GM19240 (cell line): Measurements from ENCODE around the gene SRI.
"Not testable (repeated sequence)": the region's sequence is repeated elsewhere in the genome, so short reads cannot be mapped to it uniquely, and the experiment has no call there.

Source experiments
- DNase-seq: peaks from one replicate; pipeline ENCODE4 v3.0.0; 2011; ENCODE audit warnings: low spot score; ENCODE audit not compliant: insufficient read length

SRI gene

GRCh38 chr7:88219781-88220747 is at the start of gene SRI:
TSS of gene SRI (minus strand) at chr7:88220038. CDS start at chr7:88220026, 12 bp downstream.
- DNase-seq, result peak; percentile 55

GRCh38 chr7:88269586-88269985 is 49.7 kb upstream of the SRI start:
- no peak for DNase-seq

- no peak for DNase-seq
These were observed 49.0 kb upstream of the SRI start for GRCh38 chr7:88268858-88269257.

GRCh38 chr7:88268051-88268450 is 48.2 kb upstream of the SRI start:
- DNase-seq, result no peak

- DNase-seq, result no peak
These were observed 47.6 kb upstream of the SRI start for GRCh38 chr7:88267421-88267820.

- DNase-seq, result not testable (repeated sequence)
These were observed 45.1 kb upstream of the SRI start for GRCh38 chr7:88264987-88265386.

GRCh38 chr7:88262562-88262961 is 42.7 kb upstream of the SRI start:
- no peak for DNase-seq

GRCh38 chr7:88260719-88261118 is 40.9 kb upstream of the SRI start:
- no peak for DNase-seq

- no peak for DNase-seq
These were observed 40.0 kb upstream of the SRI start for GRCh38 chr7:88259656-88260380.

GRCh38 chr7:88258296-88258695 is 38.5 kb upstream of the SRI start:
- DNase-seq, result not testable (repeated sequence)

GRCh38 chr7:88256906-88257305 is 37.1 kb upstream of the SRI start:
- DNase-seq, result no peak

GRCh38 chr7:88254721-88255424 is 35.0 kb upstream of the SRI start:
- DNase-seq, result no peak

- DNase-seq, result no peak
These were observed 33.8 kb upstream of the SRI start for GRCh38 chr7:88253640-88254039.

GRCh38 chr7:88244258-88244657 is 24.4 kb upstream of the SRI start:
- DNase-seq, result no peak

GRCh38 chr7:88243345-88243909 is 23.6 kb upstream of the SRI start:
- no peak for DNase-seq

- no peak for DNase-seq
These were observed 20.0 kb upstream of the SRI start for GRCh38 chr7:88239852-88240251.

GRCh38 chr7:88233828-88234227 is 14.0 kb upstream of the SRI start:
- no peak for DNase-seq

GRCh38 chr7:88230646-88231045 is 10.8 kb upstream of the SRI start:
- DNase-seq, result no peak

GRCh38 chr7:88229302-88229995 is 9.6 kb upstream of the SRI start:
- no peak for DNase-seq

- no peak for DNase-seq
These were observed 7.2 kb upstream of the SRI start for GRCh38 chr7:88226886-88227516.
